NCI-H1694 treated with DMSO at 0.1 percent for 48 hours (cell line): Measurements from ENCODE around the gene PER2.

Experiments
- DNase-seq: peaks from one replicate; lab custom pipeline; 2025; lab: John Stamatoyannopoulos, UW

The PER2 gene

DNA sequence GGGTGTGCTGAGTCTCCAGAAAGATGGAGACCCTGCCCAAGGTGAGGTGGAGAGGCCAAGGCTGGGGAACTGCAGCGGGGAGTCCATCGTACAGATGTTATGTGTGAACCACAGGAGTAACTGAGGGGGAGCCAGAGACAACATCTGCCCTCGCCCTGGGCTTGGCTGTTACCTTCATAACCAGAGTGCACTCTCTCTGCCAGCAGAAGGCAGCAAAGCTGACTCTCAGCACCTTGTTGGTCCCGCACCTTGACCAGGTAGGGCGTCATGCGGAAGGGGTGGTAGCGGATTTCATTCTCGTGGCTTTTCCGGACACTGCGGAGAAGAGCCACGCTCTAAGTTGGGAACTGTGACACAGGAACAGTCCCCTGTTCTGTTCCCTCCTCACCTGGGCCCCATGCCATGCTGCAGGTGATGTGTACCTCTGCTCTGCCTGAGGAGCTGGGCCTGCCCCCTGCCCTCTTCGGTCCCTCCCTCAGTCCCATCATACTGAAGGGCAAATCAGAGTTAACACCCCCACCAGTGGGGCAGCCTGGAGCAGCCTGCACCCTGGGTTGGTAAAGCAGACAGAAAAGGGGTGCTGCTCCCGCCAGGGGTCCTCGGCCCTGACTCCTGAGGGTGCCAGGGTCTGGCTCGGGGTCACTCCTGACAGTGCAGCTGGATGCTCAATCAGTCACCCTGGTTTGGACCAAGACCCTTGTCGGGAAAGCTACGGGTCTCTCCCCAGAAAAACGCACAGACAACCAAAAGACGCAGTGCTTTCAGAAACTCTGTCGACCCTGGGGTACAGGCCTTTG is 20.3 kb downstream of the PER2 start:
- no peak for DNase-seq

DNA sequence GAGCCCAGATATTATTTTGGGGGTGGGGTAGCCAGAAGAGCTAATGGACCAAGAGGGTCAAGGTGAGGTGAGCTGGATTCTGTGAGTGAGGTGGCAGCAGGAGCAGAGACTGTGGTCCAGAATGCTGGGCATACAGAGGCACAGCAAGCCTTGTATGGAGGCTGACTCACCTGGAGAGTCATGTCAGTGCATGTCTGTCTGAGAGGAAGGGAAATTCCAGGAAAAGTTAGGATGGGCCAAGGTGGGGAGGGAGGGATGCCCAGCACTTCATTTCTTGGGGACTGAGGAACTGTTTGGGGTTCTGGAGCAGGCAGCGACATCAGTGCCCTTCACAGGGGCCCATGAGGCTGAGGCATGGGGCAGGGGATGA is 21.1 kb downstream of the PER2 start:
- no peak for DNase-seq

DNA sequence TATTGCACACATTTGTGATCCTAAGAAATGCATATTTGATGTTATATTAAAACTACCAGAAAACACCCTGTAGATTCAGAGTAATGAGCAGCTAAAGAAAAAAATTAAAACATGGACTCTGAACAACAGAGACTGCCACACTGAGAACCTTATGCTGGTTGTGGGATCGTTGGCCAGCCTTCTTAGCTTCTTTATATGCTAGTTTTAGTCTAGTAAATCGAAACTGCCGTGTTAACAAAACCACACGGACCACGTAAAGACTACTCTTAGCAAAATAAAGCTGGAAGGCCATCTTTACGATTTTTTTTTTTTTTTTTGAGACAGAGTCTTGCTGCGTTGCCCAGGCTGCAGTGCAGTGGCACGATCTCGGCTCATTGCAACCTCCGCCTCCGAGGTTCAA is 22.8 kb downstream of the PER2 start:
- no peak for DNase-seq

DNA sequence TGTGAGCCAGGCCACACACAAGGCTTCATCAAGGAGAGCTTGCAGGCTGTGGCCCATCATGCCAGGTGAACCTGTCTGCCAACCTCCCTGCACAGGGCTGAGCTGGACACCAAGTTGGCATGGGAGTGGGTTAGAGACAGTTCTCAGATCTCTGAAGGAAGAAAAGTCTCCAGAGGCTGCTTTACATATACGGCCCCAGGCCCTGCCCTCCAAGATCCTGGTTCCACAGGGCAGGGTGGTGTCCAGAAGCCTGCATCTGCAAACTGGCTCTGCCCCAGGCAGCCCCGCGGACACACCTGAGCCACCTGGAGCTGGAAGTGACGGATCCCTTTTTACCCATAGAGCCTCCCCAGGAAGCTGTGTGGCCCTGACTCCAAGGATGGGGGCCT is 24.3 kb downstream of the PER2 start:
- no peak for DNase-seq

DNA sequence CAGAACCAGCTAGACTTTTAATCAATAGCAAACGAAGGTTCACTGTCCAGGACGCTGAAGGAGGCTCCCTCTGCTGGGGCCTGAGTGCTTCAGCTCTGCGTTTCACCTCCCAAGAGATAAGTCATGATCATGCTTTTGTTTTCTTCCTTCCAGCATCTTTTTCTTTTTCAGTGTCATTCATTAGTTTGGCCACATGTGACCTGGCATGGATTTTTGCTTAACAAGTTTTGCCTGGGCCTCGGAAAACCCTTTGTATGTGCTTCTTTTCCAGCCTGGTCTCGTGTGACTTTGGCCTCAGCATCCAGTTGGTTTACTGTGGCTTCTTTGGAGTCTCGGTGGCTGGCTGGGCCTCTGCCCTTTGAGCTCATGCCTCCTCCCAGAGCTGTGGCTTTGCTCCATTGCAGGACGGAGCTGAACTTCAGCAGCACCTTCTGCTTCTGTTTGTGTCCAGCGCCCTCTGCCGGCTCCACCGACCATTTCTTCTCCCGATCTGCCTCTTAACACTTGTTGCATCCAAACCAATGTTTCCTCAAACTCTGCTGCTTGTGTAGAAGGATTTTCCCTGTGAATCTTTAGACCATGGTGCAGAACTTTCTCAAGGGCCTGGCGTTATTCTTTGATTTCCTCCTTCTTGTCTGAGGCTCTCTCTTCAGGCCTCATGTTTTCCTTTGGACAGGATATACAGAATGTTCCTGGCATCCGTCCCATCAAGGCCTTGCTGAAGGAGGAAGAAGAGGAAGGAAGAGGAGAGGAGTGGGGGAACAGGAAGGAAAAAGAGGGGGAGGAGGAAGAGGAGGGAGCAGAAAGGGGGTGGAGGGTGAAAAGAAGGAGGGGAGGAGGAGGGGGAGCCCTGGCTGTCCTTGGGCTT is 25.0 kb downstream of the PER2 start:
- DNase-seq, result peak; percentile 88

DNA sequence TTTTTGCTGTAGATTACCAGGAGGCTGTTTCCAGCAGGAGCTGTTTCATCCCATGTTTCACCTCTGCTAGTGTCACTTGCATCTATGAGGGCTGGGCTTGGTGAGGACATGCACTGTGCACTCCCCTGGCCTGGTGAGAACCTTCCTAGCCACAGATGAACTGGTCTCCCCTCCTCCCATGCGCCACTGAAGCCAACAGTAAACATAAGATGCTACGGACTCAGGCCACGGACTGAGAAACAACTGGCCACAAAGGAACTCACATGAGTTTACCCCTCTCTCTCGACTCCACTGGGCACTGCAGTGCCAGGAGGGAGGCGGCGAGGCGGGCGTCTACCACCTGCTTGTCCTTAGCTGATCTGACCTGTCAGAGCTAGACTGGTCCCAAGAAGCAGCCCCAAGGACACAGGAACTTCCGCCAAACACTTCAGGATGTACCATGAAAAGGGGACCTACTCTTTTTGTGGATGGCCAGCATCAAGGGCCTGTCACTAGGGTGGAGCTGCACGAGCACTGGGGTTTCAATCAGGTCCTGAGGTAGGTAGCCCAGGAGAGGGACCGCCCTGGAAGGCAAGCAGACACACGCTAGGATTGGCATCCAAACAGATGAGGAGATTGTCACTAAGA is 25.8 kb downstream of the PER2 start:
- no peak for DNase-seq

DNA sequence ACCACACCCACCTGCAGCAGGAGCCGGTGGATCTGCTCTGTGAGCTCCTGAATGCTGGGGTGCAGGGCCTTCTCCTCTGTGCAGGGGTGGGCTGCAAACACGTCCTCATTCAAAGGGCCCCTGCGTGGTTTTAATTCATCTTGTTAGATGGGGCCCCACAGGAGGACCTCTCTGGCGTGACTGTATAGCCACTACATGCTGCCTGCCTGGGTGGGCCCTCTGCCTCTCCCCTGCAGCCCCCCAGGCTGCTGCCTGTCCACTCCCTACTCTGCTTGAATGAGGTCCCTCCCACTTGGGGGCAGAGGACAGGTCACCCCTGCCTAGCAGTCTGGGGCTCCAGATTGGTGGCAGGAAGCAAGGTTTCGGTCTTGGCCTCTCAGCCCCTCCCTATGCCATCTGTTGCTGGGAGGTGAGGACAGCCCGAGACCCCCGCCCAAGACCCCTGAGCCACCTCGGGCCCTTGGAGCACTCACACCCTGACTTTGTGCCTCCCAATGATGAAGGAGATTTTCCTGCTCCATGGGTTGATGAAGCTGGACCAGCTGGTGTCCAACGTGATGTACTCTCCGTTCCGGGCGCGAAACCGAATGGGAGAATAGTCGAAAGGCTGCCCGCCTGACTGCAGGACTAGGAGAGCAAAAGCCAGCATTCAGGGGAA is 26.6 kb downstream of the PER2 start:
- DNase-seq, result no peak

DNA sequence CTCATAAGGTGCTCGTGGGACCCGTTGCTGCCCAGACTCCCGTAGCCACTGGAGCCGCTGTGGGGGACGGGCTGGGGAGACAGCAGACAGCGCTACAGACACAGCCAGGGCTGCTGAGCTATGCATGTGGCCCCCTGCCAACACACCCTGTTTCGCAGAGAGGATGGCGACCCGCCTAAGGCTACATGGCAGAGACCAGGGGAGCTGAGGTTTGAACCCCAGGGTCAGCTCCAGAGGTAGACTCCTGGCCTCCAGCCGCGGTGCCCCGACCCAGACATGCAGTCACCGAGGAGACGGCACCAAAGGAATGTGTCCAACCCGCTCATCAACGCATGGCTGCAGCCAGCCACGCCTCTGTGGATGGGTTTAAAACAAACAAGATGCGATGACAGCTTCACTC is 27.5 kb downstream of the PER2 start:
- DNase-seq, result peak; percentile 46

DNA sequence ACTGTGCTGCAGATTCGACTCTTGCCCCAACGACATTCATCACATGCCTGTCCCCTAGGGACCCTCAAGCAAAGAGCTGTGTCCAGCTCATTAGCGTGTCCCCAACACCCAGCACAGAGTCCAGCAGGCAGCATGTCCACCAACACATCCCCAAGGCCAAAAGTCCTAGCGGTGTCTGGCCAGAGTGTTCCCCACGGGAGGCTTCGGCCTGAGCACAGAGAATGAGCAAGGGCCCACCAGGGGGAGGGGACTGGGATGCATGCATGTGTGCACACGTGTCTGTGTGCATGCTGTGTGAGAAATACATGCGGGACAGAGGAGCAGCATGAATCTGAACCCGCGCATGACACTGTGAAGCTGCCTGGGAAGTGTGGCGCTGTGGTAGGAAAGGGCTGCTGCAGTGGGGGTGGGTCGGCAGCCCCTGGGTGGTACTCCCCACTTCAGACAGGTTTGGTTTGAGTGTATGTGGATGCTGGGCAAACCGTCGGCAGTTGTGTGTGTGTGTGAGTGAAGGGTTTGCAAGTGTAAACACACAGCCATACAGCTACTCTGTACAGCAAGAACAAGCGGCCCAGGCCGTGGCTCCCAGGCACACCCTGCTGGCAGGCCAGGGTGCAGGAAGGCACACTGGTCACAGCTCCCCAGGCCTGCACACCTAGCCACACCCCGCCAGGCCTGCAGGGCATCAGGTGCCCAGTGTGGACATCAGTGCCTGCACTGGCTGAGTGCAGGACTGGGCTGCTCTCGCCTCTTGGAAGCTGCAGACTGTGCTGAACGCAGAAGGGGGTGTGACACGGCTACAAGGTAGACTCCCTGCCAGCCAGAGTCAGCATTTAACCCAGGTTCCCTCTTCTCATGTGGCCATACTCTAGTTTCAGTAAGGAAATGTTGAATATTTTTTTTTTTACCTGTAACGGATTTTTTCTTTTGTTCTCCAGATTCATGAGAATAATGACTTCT is 29.1 kb downstream of the PER2 start:
- DNase-seq, result no peak

DNA sequence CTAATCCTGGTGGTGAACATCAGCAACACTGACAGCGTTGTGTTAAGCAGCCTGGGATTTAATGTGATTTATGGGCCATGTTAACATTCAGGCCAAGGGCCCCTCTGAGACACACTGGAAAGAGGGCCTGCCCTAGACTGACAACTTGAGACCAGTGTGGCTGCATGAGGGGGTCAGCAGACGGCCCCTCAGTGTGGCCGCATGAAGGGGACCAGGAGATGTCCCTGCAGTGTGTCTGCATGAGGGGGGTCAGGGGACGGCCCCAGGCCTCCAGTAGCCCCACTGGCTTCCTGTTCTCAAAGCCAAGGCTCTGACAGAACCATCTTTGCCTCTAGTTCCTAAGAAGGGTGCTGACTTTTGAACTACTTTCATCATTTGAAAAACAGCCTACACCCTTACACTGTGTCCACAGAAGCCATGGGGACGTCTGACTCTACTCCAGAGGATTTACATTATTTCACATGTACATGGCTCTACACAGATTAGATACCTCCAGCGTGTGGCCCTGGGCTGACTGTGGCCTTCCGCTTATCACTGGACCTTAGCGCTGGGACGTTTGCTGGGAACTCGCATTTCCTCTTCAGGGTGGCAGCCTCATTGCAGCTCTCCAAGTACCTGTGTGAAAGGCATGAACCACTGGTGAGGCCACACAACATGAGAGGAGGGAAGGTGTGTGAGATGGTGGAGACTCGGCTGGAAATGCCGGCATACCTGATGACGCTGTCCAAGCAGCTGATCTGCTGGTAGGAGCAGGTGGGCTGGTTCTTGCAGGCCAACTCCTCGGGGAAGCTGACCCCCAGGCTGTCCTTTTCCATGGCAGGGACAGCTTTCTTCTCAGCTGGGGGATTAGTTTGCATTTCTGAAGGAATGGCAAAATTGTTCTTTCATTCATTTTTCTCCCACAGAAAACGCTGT is 30.4 kb downstream of the PER2 start:
- no peak for DNase-seq

DNA sequence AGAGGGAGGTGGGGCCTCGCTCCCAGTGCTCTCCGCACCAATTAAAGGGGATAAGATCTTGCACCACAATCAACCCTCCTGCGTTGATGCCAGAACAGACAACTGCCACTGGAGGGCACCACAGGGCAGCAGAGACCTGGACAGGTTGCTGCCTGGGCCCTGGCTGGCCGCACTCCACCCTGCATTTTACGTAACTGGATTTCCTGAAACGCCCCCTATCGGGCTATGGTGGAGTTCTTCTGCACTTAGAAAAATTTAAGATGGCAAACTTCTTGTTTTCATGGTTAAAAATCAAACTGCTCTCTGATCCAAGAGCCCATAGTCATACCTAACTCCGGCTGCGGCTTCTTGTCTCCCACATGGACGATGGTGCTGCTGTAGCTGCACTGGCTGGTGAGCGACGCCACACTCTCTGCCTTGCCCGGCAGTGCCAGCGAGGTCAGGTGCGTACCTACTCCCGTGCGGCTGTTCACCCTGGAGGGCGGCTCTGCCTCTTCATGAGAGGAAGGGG is 31.8 kb downstream of the PER2 start:
- peak; percentile 86 for DNase-seq

DNA sequence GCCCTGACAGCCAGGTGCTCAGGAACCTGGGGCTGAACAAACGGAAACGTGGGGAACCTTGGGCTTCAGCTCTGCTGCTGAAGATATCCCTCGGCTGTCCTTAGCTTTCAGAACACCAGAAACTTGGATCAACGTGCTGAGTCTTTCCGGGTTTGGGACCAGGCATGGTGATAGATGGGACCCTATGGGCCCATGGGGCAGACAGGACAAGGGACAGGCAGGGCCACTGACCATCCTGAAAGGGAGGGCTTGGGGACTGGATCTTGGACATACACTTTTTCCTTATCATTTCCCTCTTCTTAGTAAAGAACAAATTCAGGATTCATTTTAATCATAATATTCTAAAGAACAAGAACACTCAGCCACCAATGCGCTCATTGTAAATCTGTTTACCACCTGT is 32.3 kb downstream of the PER2 start:
- DNase-seq, result no peak

DNA sequence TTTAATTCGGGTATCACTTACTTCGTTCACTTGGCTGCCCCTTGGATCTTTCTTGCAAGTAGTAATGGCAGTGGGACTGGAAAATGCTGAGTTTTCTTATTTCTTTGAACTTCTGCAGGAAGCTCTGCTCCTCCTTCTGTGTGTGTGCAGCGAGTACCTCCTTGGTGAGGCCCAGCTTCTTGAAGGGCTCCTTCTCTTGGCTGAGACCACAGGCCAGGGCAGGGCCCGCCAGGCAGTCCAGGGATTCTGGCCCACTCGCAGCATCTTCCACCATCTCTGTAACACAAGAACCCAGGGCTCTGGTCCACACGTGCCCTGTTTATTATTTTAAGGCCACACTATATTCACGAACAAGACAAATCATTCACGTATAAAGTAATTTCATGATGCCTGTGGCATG is 32.8 kb downstream of the PER2 start:
- DNase-seq, result no peak

DNA sequence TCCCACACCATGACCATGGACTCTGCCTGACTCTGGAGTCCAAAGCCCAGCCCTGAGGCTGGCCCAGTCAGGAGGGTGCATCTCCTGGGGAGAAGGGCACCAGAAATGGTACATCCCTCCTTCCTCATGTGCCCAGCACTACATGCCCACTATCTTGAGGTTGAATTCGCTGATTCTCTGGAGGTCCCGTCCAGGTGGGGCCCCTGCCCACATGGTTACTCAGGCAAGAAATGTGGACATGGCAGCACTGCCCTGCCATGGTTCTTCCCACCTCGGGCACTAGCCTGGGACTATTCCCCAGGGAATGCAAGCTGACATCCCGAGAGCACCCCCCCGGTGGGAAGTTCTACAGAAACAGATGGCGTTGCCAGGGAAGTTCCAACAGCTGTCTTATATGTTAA is 33.3 kb downstream of the PER2 start:
- DNase-seq, result peak; percentile 36

DNA sequence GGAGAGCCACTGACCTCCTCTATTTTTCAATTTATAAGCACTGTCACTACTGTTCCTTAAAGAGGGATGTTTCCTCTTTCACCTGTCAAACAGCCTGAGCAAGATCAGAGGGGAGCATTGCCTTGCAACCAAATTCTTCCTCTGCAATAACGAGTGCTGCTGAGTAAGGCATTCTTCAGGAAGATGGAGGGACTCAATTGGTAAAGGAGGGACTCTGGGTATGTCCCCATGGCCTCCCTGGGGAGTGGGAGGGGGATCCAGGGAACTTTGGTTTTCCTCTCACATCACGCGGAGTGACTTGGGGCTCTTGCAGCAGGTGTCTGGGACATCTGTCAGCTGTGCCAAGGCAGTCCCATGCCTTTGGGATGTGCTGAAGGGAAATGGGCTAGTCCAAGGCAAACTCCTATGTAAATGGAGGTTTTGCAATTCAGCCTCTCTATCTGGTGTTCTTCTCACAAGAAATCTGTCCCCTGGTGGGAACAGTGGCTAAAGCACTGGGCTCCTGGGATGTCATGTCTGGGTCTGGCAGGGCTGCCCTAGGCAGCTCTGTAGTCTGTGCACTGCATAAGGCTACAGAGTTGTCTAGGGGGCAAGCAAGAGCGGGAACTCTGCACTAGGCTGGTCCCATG is 34.2 kb downstream of the PER2 start:
- no peak for DNase-seq

DNA sequence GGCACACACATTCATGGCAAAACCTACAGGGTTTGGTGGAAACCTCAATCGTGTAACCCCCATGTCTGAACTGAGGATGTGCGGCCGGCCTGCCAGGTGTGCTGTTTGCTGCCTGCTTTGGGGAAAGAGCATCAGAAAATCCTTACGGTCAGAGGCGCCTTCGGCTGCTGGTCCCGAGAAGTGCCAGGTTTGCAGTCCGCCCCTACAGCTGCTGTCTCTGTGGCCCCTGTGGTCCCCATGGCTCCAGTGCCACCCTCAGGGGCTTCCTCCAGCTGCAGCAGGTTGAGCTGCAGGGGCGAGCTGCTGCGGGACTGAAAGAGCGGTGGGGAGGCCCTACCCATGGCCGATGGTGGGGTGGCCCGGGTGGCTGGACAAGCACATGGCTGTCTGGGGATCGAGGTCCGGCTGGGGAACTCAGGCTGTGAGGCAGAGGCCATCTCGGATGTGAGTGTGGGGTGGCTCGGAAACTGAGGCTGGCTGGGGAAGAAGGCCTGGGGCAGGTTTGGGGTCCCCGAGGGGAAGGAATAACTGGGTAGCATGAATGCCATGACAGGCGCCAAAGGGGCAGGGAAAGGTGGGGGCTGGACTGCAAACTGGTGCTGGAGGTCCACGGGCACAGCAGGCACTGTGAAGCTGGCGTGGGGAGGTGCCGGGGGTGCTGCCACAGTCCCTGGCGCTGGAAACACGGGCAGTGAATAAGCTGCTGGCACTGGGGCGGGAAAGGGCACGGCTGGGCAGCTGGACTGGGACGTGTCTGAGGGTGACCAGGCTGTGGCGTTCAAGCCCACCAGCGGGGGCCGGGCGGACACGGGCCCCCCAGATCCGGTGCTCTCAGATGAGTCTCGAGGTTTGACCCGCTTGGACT is 35.4 kb downstream of the PER2 start:
- DNase-seq, result no peak

DNA sequence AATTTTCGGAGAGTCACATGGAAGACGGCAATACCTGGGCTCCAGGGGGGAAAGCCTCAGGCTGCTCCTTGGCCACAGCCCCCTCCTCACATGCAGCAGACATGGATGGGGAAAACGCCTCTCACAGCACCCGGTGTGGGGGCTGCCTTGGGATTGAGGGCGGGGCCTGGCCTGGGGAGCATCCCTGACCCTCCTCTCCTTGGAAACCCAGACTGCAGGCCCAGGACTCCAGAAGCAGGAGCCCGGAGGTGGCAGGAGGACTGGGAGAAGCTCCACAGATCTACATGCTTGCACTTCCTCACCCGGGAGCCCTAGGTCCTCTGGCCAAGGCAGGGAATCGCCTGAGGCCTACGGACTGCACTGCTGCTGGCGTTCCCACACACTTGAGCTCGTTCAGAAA is 36.4 kb downstream of the PER2 start:
- DNase-seq, result no peak

DNA sequence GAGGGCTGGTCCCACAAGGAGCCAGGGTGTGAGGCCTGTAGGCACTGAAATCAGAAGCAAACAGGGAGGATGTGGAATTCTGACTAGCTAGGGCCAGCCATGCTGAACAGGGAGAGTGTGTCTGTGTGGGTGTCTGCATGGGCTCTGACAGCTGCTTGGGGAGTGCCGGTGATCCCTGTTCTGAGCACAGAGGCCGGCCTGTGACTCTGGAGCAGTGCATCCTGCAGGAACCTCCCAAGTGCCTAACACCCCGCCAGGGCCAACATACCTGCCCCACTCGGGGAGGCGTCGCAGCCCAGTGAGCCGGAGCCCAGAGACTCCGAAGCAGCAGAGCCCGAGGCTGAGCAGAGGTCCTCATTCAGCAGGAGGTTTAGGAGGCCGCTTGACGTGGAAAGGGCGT is 37.1 kb downstream of the PER2 start:
- no peak for DNase-seq

DNA sequence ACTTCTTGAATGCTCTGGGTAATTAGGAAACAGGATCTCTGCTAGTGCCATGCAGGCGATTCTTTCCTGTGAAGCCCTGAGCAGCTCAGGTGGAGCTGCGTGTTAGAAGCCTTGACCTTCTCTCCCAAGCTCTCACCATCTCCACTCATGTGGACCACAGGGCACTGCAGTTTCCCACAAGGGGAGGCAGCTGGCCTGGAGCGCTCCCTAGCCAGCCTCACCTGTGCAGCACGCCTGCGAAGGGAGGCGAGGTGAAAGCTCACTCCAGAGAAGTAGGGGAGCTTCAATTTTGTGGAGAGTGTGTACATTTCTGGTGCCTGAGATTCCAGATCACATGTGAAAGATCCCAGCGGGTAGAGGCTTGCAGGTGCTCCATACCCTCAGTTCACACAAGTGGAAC is 37.5 kb downstream of the PER2 start:
- no peak for DNase-seq
